ENCODE results near the gene PREX1.

PREX1 gene

DNA sequence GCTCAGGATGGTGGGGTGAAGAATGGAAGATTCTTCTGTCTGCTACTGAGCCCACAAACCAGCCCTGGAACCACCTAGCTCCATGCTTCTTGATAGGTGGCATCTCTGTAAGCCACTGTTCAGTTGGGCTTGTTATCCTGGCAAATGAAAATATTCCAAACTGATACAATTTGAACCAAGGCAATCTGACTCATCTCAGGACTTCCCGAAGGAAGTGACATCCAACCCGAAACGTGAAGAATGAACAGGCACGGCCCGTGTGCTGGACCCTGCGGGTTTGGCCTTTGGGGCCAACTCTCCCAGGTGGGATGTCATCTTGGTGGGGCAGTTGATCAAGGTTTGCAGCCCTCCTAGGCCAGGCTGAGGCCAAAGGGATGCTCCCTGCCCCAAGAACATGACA, 160.3 kb downstream of the PREX1 start:
- H3K4me3 ChIP-seq (ENCODE audit: low read length), result no peak overlapping the region
- no peak for DNase-seq (ENCODE audit: low read depth)
- TF ChIP-seq, protein P1, sequence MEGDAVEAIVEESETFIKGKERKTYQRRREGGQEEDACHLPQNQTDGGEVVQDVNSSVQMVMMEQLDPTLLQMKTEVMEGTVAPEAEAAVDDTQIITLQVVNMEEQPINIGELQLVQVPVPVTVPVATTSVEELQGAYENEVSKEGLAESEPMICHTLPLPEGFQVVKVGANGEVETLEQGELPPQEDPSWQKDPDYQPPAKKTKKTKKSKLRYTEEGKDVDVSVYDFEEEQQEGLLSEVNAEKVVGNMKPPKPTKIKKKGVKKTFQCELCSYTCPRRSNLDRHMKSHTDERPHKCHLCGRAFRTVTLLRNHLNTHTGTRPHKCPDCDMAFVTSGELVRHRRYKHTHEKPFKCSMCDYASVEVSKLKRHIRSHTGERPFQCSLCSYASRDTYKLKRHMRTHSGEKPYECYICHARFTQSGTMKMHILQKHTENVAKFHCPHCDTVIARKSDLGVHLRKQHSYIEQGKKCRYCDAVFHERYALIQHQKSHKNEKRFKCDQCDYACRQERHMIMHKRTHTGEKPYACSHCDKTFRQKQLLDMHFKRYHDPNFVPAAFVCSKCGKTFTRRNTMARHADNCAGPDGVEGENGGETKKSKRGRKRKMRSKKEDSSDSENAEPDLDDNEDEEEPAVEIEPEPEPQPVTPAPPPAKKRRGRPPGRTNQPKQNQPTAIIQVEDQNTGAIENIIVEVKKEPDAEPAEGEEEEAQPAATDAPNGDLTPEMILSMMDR (conservative IDR thresholded peaks at IDR 0.05; ENCODE audit: low read length), result no peak

DNA sequence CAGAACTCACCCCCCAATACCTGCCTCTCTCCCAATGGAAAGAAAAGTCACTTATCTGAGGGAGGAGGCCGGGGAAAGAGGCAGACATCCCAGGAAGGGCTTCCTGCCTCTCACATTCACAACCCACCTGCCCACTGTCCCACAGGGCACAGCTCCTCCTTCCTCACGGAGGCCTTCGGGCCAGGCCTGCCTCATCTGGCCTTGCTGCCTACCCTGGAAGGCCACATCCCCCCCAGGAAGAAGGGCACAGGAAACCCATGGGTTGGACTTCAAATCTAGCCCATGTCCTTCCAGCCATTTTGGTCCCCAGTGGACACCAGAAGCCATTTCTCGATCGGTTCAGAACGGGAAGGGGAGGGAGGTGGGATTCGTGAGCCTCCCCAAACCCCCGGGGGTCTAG, 162.0 kb downstream of the PREX1 start:
- no peak overlapping the region for H3K4me3 ChIP-seq (ENCODE audit: low read length)
- TF ChIP-seq, protein P1 (conservative IDR thresholded peaks at IDR 0.05; ENCODE audit: low read length), result no peak
- no peak for DNase-seq (ENCODE audit: low read depth)

DNA sequence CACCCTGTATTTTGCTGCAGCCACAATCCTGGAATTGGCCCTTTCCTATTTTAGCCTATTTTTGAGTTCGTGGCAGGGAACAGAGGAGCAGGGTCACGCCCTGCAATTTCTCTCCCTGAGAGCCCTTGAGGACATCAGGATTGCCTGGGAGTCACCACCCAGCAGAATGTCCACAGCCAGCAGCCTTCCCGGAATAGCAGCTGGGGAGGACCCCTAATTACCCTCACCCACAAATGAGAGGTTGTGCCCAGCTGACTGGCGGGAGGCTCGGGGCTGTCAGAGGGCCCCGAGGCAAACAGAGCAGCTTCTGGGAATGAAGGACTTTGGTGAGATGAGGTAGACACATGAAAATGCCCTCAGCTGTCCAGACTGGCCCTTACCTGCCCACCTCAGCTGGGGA, 165.1 kb downstream of the PREX1 start:
- DNase-seq (ENCODE audit: low read depth), result no peak

DNA sequence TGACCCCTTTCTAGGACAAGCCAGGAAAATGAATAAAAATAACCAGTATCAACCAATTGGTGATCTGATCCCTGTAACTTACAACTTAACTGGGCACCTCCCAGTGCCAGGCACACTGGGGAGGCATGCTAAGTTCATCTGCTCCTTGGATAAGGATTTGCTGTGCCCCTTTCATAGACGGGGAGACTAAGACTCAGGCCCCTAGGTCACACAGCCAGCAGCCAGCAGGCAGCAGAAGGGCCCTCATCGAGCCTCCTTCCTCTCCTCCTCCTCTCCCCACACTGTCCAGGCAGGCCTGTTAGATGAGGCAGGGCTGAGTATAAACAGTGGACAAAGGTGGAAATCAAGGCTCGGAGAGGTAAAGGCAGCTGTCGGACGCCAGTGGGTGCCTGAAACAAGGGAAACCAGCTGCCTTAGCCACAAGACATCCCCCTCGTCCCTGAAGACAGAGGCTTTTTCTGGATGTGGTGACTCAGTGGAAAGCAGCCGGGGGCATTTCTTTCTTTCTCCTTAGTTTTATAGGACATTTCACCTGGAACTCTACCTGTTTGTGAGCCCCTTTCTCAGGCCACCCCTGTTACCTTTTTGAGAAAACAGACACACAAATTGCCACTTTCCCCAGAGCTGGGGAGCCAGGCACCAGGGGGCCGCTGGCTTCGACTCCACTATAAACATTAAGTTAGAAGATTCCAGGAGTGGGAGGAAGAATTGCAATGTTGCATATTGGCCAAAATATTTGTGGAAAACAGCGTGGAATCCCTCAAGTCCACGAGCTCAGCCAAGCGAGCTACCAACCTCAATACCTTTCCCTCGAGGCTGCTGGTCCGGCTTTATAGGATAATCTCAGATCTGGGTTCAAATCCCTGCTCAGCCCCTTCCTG, 166.0 kb downstream of the PREX1 start:
- TF ChIP-seq, protein P1 (conservative IDR thresholded peaks at IDR 0.05; ENCODE audit: low read length), result no peak
- H3K4me3 ChIP-seq (ENCODE audit: low read length), result no peak overlapping the region
- peak; percentile 20 for DNase-seq (ENCODE audit: low read depth)

More for the DNA sequence above, 165.1 kb downstream of the PREX1 start:
- no peak overlapping the region for H3K4me3 ChIP-seq (ENCODE audit: low read length)
- TF ChIP-seq, protein P1 (conservative IDR thresholded peaks at IDR 0.05; ENCODE audit: low read length), result no peak

DNA sequence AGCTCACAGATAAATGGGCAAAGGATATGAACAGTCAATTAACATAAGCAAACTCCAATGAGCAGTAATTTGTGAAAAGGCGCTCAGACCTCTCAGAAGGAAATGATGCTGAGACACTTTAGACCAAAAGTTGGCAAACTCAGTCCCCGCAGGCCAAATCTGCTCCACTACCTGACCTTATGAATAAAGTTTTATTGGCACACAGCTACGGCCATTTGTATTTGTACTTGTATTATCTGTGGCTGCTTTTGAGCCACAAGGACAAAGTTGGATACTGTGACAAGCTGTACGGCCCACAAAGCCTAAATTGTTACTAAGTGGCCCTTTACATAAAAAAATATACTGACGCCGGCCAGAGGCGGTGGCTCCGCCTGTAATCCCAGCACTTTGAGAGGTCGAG, 167.0 kb downstream of the PREX1 start:
- DNase-seq (ENCODE audit: low read depth), result no peak
- TF ChIP-seq, protein P1 (conservative IDR thresholded peaks at IDR 0.05; ENCODE audit: low read length), result no peak
- no peak overlapping the region for H3K4me3 ChIP-seq (ENCODE audit: low read length)

DNA sequence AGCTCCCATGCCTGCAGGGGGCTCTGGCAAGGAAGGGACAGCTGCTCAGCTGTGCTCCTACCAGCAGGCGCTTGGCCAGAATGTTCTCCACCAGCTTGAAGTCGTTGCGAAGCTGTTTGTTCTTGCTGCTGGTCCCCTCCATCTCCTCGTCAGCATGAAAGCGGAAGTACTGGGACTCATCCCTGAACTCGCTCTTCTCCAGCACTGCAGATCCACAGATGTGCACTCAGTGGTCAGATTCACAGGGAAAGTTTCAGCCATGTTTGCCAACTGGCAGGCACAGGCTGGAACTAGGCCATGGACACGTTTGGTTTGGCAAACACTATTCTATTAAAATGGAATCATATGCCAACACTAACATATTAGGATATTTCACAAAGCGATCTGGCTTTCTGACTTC, 167.9 kb downstream of the PREX1 start:
- DNase-seq (ENCODE audit: low read depth), result peak; percentile 48
- TF ChIP-seq, protein P1 (conservative IDR thresholded peaks at IDR 0.05; ENCODE audit: low read length), result no peak
- no peak overlapping the region for H3K4me3 ChIP-seq (ENCODE audit: low read length)

DNA sequence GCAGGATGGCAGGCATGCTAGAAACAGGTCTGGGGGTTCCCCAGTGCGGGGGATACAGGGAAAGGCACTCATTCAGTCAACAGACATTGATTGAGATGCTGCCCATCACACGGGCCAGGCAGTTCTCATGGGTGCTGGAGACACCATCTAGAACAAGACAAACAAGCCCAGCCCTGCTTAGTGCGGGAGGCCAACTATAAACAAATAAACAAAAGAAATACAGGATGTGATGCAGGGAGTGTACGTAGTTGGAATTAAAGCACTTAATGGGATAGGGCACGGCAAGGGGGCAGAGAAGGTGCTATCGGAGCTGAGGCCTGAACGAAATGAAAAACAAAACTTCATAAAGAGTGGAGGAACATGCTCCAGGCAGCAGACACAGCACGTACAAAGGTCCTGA, 169.3 kb downstream of the PREX1 start:
- DNase-seq (ENCODE audit: low read depth), result no peak
- no peak overlapping the region for H3K4me3 ChIP-seq (ENCODE audit: low read length)
- TF ChIP-seq, protein P1 (conservative IDR thresholded peaks at IDR 0.05; ENCODE audit: low read length), result no peak

All from AG10803 (cell line).